ENCODE data around the gene ADGRG1. TPM values are rescaled to one million over a fixed set of nuclear protein-coding genes. Genes with fewer than 3 reads are reported as not detected.

The ADGRG1 gene
- total and polyA plus RNA-seq, 2 donors (not counting 1 experiment from before 2014, with no cell fraction given), result 0.20 to 0.61 TPM

DNA sequence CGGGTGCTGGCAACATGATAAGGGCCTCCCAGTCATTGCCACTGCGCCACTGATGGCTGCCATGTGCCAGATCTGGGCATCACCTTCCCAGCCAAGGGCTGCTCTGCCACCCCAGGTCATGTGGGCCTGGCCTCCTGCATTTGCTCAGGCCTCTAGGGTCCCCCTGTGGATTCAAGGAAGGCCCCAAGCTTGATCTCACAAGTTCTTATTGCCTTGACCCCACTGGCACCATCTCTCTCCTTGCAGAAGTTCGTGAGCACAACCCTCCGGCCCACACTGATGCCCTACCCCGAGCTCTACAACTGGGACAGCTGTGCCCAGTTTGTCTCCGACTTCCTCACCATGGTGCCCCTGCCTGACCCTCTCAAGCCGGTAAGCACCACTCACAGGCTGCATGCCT is 71.5 kb downstream of the ADGRG1 start:
- Histone ChIP-seq H4K20me1 (ENCODE audit: control insufficient read depth, insufficient read depth, low read length, poor library complexity, severe bottlenecking) (no peaks in the 10 kb centered on the region), H3K79me2 (ENCODE audit: control insufficient read depth, insufficient read depth, low read length) (no peaks in the 10 kb centered on the region), H3K4me2 (replicated peaks; ENCODE audit: low read depth, low read length, poor library complexity, severe bottlenecking) (no peak overlapping the region), H3K27ac (ENCODE audit: low read length in 2 of 2) (no peak overlapping the region), H3K4me3 (ENCODE audit: control extremely low read depth in 1 of 5, extremely low read depth in 1 of 5, insufficient read depth in 1 of 5, low read depth in 2 of 5, low read length in 4 of 5) (no peak overlapping the region), H3K27me3 (replicated peaks in 1 of 4; ENCODE audit: control extremely low read depth in 1 of 4, control insufficient read depth in 3 of 4, insufficient read depth in 4 of 4, low read length in 3 of 4) (no peaks in the 10 kb centered on the region), H3K36me3 (replicated peaks in 1 of 2; ENCODE audit: control extremely low read depth in 1 of 2, control insufficient read depth in 1 of 2, extremely low read depth in 1 of 2, insufficient read depth in 2 of 2, low read length in 1 of 2) (no peaks in the 10 kb centered on the region), H3K4me1 (ENCODE audit: control insufficient read depth in 2 of 2, insufficient read depth in 2 of 2, low read length in 2 of 2) (peaks cover 6 to 10% of the 10 kb centered on the region in 2 donors), H2AFZ (ENCODE audit: insufficient read depth, low read depth, low read length, poor library complexity, severe bottlenecking) (no peak overlapping the region), H3K9ac (ENCODE audit: low read length) (no peak overlapping the region), H3K9me3 (ENCODE audit: control extremely low read depth in 1 of 3, control insufficient read depth in 2 of 3, insufficient read depth in 1 of 3, low read length in 2 of 3) (no peaks in the 10 kb centered on the region)
- ATAC-seq (ENCODE audit: low read depth) (no peak), DNase-seq (no peak)
- POLR2A ChIA-PET, result no interaction called here
- H3K27me3 Mint-ChIP-seq, result no peaks in the 10 kb centered on the region
- peaks cover 6% of the 10 kb centered on the region for H3K4me1 Mint-ChIP-seq
- no peak overlapping the region for H3K27ac Mint-ChIP-seq
- intact Hi-C loops (cut with micrococcal nuclease), result no loop called here
- no peaks in the 10 kb centered on the region for H3K9me3 Mint-ChIP-seq (ENCODE audit: insufficient read depth)
- H3K4me3 Mint-ChIP-seq, result no peak overlapping the region
- CTCF ChIA-PET, result no interaction called here
- WGBS (ENCODE audit: insufficient coverage), result 93% methylated on average over 7 of the region's 7 CpGs
- TF ChIP-seq, protein P1, sequence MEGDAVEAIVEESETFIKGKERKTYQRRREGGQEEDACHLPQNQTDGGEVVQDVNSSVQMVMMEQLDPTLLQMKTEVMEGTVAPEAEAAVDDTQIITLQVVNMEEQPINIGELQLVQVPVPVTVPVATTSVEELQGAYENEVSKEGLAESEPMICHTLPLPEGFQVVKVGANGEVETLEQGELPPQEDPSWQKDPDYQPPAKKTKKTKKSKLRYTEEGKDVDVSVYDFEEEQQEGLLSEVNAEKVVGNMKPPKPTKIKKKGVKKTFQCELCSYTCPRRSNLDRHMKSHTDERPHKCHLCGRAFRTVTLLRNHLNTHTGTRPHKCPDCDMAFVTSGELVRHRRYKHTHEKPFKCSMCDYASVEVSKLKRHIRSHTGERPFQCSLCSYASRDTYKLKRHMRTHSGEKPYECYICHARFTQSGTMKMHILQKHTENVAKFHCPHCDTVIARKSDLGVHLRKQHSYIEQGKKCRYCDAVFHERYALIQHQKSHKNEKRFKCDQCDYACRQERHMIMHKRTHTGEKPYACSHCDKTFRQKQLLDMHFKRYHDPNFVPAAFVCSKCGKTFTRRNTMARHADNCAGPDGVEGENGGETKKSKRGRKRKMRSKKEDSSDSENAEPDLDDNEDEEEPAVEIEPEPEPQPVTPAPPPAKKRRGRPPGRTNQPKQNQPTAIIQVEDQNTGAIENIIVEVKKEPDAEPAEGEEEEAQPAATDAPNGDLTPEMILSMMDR (IDR thresholded peaks at IDR 0.05), result no peak
- TF ChIP-seq EZH2 (IDR thresholded peaks at IDR 0.05; ENCODE audit: borderline replicate concordance, insufficient read depth, low read depth, low read length, poor library complexity, severe bottlenecking), result no peak

DNA sequence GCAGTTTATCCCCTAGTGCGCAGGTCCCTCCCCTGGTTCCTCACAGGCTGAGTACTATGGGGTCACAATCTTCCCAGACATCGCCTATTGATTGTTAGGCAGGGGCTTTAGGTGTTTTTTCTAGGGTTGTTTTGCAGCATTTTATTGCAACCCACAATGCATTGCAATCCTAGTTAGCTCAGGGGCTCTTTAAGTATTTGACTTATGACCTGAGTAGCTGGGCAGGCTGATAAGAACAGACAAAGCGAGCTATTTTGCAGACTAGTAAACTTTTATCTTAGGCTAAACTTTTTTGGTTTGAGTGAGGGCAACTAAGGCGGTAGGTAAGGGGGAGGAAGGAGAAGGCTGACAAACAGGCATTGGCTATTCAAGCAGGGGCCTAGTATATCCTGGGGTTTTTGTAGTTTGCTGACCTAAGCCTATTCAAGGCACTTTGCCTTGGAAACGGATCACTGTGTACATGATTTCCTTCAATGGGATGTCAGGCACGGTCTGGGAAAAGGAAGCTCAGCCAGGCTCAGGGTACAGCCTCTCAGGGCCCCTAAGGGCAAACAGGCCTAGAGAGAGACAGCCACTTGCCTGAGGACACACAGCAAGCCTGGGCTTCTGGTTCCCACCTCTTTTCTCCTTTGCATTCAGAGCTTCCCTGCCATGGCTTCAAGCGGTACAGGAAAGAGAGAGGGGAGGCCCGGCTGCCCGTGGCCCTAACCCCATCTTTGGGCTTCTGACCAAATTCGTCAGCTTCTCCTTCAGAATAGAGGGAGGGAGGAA is 72.5 kb downstream of the ADGRG1 start:
- Mint-ChIP-seq H3K9me3 (ENCODE audit: insufficient read depth) (no peaks in the 10 kb centered on the region), H3K4me3 (no peak overlapping the region), H3K4me1 (no peaks in the 10 kb centered on the region), H3K27ac (no peak overlapping the region), H3K27me3 (no peaks in the 10 kb centered on the region)
- Histone ChIP-seq H3K4me1 (ENCODE audit: control insufficient read depth in 2 of 2, insufficient read depth in 2 of 2, low read length in 2 of 2) (no peaks in the 10 kb centered on the region), H3K4me2 (replicated peaks; ENCODE audit: low read depth, low read length, poor library complexity, severe bottlenecking) (no peak overlapping the region), H3K36me3 (replicated peaks in 1 of 2; ENCODE audit: control extremely low read depth in 1 of 2, control insufficient read depth in 1 of 2, extremely low read depth in 1 of 2, insufficient read depth in 2 of 2, low read length in 1 of 2) (no peaks in the 10 kb centered on the region), H4K20me1 (ENCODE audit: control insufficient read depth, insufficient read depth, low read length, poor library complexity, severe bottlenecking) (no peaks in the 10 kb centered on the region), H3K9me3 (ENCODE audit: control extremely low read depth in 1 of 3, control insufficient read depth in 2 of 3, insufficient read depth in 1 of 3, low read length in 2 of 3) (no peaks in the 10 kb centered on the region), H3K4me3 (ENCODE audit: control extremely low read depth in 1 of 5, extremely low read depth in 1 of 5, insufficient read depth in 1 of 5, low read depth in 2 of 5, low read length in 4 of 5) (no peak overlapping the region), H3K79me2 (ENCODE audit: control insufficient read depth, insufficient read depth, low read length) (no peaks in the 10 kb centered on the region), H3K27me3 (replicated peaks in 1 of 4; ENCODE audit: control extremely low read depth in 1 of 4, control insufficient read depth in 3 of 4, insufficient read depth in 4 of 4, low read length in 3 of 4) (no peaks in the 10 kb centered on the region), H3K27ac (ENCODE audit: low read length in 2 of 2) (no peak overlapping the region), H3K9ac (ENCODE audit: low read length) (no peak overlapping the region), H2AFZ (ENCODE audit: insufficient read depth, low read depth, low read length, poor library complexity, severe bottlenecking) (no peak overlapping the region)
- 89% methylated on average over 7 of the region's 10 CpGs for WGBS (ENCODE audit: insufficient coverage)
- TF ChIP-seq, protein P1 (IDR thresholded peaks at IDR 0.05), result no peak
- no peak for TF ChIP-seq EZH2 (IDR thresholded peaks at IDR 0.05; ENCODE audit: borderline replicate concordance, insufficient read depth, low read depth, low read length, poor library complexity, severe bottlenecking)
- DNase-seq (no peak), ATAC-seq (ENCODE audit: low read depth) (no peak)
- intact Hi-C loops (cut with micrococcal nuclease), result no loop called here
- POLR2A ChIA-PET, result no interaction called here
- CTCF ChIA-PET, result no interaction called here

All from B cell (primary cell).